HG02763 (cell line): ENCODE results near the gene PPHLN1.

Source experiments
- ATAC-seq: cut with Tn5 transposase; IDR thresholded peaks from one replicate; pipeline ENCODE4 v1.9.1; 2021; ENCODE audit warnings: mild to moderate bottlenecking, moderate library complexity; ENCODE audit not compliant: unreplicated experiment

The PPHLN1 gene

GRCh38 chr12:42432517-42433140 is 106.7 kb downstream of the PPHLN1 start:
- ATAC-seq, result no peak

DNA sequence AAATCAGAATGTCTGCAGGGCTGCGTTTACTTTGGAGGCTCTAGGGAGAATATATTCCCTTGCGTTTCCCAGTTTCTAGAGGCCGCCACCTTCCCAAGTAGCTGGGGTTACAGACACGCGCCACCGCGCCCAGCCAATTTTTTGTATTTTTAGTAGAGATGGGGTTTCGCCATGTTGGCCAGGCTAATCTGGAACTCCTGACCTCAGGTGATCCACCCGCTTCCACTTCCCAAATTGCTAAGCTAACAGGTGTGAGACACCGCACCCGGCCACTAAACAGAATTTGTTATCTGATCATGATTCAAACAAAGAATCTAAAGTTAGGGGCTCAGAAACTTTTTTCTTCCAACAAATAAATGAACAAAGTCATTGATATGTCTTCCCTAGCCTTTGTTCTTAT is 114.6 kb downstream of the PPHLN1 start:
- no peak for ATAC-seq

DNA sequence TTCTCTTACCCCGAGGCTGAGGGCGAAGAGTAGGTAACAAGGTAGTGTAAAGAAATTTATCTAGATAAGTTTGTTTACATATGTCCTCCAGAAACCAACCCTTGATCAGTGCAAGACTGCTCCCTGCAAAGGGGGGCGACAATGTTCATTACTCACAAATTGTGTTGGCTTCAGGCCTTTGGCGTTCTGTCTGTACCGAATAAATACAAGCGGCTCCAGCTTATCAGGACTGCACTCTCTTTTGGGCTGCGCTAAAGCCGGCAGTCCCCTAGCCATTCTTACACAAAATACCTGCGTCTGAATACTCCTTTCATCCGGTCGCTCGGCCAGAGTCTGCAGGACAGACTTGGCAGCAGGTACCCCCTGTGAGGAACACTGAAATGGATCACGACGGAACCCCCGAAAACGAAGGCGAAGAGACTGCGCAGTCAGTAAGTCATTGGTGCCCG is 116.4 kb downstream of the PPHLN1 start:
- no peak for ATAC-seq

DNA sequence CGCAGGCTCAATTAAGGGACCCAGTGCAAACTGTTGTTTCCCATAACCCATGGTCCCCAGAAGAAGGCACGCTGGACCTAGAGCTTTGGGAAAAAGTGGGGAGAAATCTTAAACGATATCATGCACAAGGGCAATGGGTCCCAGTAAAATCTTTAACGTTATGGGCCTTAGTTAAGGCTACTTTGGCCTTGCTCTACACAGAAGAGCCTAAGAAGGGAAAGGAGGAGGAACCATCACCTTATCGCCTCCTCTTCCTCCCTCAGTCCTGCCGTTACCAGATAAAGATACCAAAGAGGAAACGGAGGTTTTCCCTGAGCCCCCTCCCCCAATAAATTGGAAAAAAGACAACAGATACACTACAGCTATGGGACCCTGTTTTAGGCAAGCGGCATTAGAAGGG is 116.9 kb downstream of the PPHLN1 start:
- ATAC-seq, result no peak

- ATAC-seq, result no peak
These were observed 118.4 kb downstream of the PPHLN1 start for GRCh38 chr12:42444192-42444943.

GRCh38 chr12:42445891-42446290 is 119.9 kb downstream of the PPHLN1 start:
- ATAC-seq, result no peak

DNA sequence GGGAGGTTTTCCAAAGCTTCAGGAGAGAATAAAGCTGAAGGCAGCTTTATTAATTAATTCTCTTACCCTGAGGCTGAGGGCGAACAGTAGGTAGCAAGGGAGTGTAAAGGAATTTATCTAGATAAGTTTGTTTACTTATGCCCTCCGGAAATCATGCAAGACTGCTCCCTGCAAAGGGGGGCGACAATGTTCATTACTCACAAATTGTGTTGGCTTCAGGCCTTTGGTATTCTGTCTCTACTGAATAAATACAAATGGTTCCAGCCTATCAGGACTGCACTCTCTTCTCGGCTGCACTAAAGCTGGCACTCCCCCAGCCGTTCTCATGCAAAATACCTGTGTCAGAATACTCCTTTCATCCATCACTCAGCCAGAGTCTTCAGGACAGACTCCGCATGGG is 120.8 kb downstream of the PPHLN1 start:
- ATAC-seq, result no peak

GRCh38 chr12:42447371-42447786 is 121.4 kb downstream of the PPHLN1 start:
- ATAC-seq, result no peak

GRCh38 chr12:42448841-42449240 is 122.9 kb downstream of the PPHLN1 start:
- ATAC-seq, result no peak

- ATAC-seq, result no peak
These were observed 124.3 kb downstream of the PPHLN1 start for GRCh38 chr12:42450248-42450647.

DNA sequence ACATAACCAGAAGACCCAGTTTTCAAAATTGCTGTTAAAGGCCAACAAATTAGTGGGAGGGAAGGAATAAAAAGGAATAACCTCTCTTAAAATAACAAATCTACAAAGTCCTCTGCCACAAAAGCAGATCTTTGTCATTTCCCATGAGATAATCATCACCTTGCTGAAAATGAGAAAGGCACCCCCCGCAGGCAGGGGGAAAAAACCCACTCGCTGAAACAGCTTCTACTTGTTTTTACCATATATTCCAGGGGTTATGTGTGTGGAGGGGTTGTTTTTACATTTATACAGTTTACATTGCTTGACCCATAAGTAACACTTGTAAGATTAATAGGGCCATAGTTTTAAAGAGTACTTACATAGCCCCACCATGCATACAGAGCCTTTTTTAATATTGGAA is 132.6 kb downstream of the PPHLN1 start:
- ATAC-seq, result no peak

- no peak for ATAC-seq
These were observed 133.4 kb downstream of the PPHLN1 start for GRCh38 chr12:42459336-42459847.

DNA sequence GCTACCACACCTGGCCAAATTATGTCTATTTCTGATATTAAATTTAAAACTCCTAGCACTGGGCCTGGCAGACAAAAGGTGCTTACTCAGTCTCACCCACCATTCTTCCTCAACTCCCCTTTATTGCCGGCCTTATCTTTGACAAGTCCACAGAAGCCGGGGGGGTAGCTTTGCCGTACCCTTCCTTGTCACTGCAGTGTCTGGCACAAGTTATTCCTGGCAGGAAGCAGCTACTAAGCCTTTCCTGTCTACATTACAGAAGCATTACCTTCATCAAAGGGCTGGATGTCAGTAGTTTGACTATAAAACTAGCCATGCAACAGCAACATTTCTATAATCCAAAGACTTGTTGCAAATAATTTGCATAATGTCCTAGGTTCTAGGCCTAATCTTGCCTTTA is 136.5 kb downstream of the PPHLN1 start:
- ATAC-seq, result no peak

- no peak for ATAC-seq
These were observed 137.7 kb downstream of the PPHLN1 start for GRCh38 chr12:42463671-42464070.

DNA sequence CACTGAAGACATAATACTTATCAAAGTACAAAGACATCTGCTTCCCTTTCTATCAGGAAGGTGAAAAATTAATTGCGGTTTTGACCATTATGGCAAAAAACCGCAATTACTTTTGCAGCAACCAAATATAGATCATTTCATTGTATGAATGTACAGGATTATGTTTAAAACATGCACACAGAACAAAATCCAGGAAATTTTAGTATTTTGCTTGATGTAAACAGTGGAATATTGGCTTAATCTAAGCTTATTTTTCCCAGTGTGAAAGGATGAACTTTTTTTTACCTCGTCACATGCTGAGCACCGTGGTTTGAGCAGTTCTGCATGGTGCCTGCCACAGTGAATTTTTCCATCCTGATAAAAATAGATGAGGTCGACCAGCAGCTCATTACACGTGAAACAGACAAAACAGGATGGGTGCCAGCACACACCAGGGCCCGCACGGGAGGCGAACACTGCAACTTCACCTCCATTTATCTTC is 142.4 kb downstream of the PPHLN1 start:
- ATAC-seq, result no peak

DNA sequence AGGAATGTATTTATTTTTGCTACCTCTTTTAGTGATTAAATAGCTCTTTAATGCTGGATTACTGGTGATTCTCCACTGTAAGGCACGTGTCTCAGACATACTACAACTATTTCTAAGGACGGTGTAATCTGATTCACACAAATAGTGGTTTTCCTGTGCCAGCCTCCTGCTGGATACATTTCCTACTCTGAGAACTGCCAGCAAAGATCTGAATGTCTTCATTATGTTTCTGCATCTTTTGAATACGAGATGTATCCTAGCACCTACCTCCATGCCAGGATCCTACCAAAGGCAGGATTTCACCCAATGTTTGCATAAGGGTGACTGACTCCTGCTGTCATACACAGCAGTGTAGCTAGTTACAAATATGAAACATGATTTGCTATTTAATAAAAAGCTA is 143.0 kb downstream of the PPHLN1 start:
- ATAC-seq, result no peak

DNA sequence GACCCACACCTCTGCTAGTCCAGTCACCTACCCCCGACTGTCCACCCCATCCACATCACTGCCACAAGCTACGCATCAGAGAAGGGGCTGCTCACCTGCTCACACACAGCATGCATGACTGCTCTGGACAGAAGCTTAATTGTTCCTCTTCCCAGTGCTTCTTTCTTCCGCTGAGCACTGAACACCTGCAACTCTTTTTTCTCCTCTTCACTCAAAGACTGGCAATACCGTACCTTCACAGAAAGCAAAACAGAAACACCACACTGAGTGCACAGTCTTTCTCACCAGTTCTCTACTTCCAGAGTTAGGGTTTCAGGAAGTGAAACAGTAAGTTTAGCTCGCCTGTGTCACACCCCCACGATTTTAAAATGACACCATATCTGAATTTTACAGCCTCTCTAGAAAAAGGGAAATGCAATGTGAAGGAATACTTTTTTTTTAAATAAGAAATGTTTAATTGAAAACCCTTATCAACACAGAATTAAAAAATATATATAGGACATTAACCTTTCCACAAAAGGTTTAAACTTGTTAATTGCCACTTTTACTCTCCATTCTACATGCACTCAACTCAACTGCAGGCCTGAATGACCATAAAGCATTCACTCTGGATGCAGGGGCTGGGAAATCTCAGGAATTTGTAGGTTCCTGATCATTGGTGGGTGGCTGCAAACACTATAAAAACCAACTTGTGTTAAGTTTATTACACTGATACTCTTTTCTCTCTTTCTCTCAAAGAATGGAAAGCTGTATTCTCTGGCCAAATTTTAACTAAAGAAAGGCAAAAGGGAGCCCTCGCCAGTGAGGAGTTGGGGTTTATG is 143.6 kb downstream of the PPHLN1 start:
- peak; percentile 98 for ATAC-seq

GRCh38 chr12:42472376-42472775 is 146.4 kb downstream of the PPHLN1 start:
- ATAC-seq, result no peak

DNA sequence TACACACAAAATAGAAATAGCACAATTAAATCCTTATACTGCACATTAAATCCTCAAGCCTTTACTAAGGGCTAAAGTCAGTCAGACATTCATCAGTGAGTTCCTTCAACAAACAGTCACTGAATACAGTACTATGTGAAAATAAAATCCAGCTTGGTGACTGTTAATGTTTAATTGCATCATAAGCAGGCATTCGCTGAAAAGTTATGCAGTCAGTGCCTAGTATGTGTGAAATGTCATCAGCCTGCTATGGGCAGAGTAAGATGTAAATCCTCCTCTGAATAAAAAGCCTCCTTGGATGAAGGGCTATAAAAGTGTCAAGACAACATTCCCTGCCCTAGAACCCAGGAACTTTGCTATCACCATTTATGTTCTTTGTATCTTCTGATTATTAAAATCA is 147.2 kb downstream of the PPHLN1 start:
- ATAC-seq, result no peak

- no peak for ATAC-seq
These were observed 147.6 kb downstream of the PPHLN1 start for GRCh38 chr12:42473561-42473960.

- ATAC-seq, result no peak
These were observed 148.4 kb downstream of the PPHLN1 start for GRCh38 chr12:42474391-42474790.
